HG02763 (cell line): ENCODE measurements around the gene CTDNEP1.

Experiments
- ATAC-seq: cut with Tn5 transposase; IDR thresholded peaks from one replicate; pipeline ENCODE4 v1.9.1; 2021; ENCODE audit warnings: mild to moderate bottlenecking, moderate library complexity; ENCODE audit not compliant: unreplicated experiment

CTDNEP1 gene

DNA sequence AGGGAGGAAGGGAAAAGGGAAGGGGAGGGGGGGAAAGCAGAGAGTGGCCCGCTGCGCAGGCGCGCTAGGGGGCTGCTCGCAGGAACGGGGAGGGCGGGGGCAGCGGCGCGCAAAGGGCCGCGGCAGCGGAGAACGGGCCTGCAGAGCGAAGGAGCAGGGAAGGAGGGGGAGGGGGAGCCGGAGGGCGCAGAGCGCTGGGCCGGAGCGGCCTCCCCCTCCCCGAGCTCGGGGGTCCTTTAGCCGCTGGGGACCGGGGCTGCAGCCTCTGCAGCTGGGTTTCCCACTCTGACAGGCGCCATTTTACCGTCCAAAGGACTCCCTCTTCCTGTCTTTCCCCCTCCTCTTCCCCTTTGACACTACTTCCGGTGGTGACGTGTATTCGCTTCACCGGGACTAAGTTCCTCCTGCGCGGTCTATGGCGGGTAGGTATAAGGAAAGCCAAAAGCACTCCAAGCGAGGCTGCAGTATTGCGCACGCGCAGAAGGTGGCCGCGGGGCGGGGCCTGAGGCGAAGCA, at the start of gene CTDNEP1:
Gene CTDNEP1 (minus strand): TSS at position 74 of the 515 bp plus-strand sequence. CDS start 438 bp downstream, outside the sequence.
- peak; percentile 79 for ATAC-seq

DNA sequence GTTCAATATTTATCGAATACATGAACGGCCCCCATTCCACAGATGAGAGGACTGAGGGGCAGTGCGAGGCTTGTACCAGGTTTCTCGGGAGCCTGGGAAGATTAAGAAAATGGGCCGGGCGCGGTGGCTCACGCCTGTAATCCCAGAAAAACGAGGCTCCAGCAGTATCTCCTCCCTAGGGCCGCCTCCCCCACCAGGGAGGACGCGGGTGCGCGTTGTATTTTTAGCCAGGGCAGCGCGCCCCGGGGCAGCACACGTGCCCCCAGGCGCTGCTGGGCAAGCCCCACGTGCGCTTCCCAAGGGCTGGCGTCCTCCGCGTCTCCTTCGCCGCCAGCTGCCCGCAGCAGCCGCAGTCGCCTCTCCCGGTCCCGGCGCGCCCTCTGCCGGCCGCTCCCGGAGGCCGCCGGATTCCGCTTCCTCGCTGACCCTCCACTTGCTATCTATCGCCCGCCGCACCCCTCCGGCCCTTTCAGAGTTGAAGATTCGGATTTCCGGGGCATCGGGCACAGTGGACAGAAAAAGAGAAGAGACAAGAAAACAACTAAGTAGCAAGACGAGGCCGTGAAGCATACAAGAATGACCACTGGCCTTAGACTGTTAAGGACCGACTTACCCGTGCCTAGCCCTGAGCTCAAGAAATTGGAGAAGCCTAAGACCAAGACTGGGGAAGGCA, 44.8 kb upstream of the CTDNEP1 start:
- no peak for ATAC-seq

DNA sequence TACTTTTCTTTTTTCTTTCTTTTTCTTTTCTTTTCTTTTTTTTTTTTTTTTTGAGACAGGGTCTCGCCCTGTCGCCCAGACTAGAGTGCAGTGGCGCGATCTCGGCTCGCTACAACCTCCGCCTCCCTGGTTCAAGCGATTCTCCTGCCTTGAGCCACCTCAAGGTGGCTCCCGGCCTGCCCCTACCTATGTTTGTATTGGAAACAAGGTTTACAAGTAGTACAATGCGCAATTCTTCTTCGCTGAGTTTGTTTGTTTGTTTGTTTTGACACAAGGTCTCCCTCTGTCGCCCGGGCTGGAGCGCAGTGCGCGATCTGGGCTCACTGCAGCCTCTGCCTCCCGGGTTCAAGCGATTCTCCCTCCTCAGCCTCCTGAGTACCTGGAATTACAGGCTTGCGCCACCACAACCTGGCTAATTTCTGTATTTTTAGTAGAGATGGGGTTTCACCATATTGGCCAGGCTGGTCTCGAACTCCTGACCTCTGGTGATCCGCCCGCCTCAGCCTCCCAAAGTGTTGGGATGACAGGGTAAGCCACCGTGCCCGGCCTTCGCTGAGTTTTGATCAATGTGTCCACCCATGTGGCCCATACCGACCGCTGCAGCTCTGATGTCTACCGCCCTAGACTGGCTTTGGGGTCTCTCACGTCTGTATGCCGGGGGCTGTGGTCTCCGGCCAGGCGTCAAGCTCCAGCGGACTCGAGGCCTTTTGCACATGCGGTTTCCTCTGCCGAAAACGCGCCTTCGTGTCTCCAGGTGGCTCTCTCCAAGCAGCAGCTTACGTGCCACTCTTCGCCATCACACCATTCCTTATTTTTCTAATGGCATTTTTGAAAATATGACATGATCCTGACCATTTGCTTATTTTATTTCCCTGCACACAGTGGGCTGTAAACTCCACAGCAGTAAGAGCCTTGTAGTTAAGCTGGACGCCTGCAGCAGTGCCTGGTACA, 44.0 kb upstream of the CTDNEP1 start:
- ATAC-seq: no peak

DNA sequence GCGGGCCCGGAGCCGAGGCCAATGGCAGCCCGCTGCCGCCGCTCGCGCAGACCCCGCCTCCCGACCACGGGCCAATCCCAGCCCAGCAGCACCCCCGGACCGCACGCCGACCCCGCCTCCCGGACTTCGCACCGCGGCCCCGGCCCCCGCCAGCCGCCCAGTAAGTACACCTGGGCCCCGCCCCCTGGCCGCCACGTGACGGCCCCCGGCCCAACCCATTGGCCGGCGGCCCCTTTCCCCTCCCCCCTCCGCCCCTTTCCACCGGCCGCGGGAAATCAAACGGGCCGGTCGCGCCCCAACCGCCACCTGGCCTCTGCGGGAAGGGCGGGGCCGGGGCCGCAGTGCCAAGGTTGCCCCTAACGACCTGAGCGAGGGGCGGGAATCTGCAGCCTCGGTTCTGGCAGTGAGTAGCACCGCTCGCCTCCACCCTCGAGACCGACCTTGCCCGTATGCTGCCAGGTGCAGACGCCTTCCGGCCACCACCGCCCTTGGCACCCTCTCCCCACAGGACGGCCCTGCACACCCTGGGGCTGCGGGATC, 43.1 kb upstream of the CTDNEP1 start, which contains the start of gene YBX2:
Gene YBX2 (minus strand): TSS at position 26 of the 540 bp plus-strand sequence. CDS start 139 bp downstream, outside the sequence.
- ATAC-seq: peak; percentile 49

DNA sequence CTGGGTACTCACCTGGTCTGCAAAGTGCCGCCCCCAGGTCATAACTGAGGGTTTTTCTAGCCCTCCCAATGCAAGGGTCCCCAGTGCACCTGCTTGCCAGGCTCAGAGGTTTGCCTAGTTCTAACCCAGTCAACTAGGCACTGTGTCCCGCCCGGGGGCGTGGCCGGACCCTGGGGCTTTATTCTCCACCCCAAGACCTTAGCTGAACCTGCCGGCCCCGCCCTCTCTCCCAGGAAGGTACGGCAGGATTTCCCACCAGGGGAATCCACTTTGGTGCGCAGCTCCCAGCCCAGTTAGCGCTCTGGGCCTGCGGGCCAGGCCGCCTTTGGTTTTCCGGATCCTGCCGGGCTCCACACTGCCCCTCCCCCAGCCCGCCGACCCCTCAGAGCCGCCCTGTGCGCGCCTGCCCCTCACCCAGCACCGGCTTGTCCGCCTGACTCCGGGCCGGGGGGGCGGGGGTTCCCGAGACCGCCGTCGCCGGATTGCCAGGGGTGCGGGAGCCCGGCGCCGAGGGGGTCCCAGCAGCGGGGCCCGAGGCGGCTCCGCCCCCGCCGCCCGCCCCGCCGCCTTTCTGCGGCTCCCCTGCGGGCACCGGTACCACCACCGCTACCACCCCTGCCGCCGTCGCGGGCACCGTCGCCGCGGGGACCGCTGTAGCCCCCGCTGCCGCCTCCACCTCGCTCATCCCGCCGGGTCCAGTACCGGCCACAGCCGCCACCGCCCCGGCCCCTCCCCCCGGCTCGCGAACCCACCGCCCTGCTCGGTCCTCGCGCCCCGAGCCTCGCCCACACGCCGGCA, 42.5 kb upstream of the CTDNEP1 start:
- no peak for ATAC-seq

DNA sequence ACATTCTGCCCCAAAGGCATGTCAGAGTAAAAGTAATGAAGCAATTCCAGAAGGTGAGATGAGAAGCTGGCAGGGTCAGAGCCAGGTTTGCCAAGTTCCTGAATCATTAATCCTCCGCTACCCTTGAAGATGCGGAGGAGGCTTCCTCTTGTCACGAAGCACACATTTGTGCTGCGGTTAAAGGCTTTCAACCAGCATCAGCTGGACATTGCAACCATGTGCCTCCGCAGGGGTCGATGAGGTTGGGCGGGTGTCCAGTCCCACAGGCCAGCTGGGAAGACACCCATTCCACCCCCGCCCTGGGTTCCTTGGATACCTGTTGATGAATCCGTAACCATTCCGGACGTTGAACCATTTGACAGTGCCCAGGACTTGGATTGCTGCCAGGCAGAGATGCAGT, 41.6 kb upstream of the CTDNEP1 start:
- ATAC-seq: no peak

DNA sequence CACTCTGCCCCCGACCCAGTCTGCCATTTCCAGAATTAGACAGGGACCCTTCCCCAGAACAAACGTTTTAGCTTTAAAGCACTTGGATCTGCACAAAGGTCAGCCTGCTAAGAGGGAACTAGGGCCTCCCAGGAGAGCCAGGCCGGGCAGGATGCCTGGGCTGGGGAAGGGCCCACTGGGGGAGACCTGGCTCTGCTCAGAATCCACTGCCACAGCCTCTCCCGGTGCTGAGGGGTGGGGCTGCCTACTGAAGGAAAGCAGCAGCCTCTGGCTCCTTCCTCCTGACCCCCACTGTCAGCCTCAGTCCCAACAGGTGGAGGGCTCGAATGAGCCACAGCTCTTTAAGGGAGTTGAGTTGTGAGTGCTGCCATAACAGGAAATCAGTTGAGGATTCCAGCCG, 41.2 kb upstream of the CTDNEP1 start:
- no peak for ATAC-seq

DNA sequence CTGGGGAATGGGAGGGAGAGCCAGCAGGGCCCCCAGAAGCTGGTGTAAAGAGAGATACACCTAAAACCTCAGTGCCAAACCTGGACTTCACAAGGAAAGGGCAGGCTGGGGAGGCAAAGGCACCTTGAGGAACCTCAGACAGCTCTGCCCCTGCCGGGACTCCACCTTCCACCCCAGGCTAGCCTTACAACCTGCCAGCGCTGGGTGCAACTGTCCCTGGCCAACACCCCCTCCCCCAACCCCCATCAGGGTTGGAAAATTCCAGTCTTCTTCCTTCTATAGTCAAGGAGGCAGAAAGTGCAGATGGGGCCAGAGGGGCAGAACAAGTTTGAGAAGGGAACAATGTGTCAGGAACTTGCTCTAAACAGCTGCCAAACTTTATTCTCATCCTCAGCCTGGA, 40.7 kb upstream of the CTDNEP1 start:
- no peak for ATAC-seq

DNA sequence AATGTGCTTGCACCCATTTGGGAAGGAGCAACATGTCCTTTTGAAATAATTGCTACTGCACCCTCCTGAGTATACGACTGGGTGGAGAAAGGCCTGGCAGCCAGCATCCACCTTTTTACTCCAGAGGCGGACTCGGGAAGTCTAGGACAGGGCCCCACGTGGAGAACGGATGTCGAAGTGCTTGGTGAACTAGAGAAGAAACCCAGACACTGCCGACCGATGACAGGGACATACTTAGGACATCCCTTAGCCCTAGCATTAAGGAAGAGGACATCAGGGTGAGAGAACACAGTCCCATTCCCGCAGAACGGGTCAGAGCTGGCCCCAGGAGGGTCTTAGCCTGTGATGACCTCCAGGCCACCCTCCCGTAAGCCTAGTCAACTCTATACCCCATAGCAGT, 39.2 kb upstream of the CTDNEP1 start:
- no peak for ATAC-seq

DNA sequence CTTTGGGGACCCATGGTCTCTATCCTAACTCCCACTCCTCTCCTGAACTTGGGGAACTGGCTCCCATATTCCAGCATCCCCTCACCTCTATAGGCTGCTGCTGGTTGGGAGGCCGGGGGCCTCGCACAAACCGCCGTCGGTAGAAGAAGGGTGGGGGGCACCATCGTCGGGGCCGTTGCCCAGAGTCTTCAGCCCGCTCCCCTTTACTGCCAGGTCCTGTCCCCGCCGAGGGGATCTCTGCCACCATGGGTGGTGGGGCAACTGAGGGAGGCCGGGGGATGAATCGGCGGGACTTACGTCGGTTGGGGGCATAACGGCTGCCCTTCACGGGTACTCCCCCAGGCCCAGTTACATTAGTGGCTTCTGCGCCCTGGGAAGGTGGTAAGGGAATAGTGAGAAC, 38.6 kb upstream of the CTDNEP1 start:
- no peak for ATAC-seq

DNA sequence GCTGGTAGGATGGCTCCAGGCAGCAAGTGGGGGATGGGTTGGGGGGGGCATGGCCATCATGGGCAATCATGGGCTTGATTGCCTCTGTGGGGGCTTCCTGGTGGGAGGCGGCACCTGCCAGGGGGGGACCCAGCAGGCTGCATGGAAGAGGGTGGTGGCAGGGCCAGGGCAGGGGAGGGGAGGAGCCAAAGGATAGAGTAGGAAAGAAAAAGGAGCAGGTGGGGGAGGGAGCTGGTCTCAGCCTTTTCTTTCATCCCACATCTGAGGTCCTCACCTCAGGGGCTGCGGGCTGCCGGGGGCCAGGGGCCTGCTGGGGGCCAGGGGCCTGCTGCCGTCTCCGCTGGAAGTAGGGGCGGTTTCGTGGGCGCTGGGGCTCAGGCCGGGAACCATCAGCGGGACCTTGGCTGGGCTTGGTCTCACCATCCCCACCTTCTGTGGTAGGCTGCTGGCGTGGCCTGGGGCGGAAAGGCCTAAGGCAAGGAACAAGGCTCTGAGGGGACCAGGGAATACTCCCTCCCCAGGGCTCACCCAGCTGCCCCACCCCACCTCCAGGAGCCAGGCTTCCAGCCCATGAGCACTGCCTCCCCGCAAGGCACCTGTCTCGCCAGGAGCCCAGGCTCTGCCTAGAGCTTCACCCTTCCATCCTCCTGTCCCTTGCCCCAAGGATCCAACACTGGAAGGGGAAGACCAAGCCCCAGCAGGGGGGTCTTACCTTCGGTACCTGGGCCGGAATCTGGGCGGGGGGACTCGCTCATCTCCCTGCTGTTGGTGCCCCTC, 37.9 kb upstream of the CTDNEP1 start:
- no peak for ATAC-seq

DNA sequence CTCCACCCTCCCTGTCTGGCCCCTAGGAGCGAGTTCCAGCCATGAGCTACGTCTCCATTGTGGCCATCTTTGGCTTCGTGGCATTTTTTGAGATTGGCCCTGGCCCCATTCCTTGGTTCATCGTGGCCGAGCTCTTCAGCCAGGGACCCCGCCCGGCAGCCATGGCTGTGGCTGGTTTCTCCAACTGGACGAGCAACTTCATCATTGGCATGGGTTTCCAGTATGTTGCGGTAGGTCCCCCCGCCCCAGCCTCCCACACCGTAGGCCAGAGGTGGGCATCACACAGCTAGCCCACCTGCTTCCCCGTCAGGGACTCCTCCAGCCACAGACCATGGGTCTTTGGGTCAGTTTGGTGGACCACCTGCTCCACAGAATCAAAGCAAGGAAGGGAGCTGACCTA, 34.1 kb upstream of the CTDNEP1 start:
- ATAC-seq: no peak

DNA sequence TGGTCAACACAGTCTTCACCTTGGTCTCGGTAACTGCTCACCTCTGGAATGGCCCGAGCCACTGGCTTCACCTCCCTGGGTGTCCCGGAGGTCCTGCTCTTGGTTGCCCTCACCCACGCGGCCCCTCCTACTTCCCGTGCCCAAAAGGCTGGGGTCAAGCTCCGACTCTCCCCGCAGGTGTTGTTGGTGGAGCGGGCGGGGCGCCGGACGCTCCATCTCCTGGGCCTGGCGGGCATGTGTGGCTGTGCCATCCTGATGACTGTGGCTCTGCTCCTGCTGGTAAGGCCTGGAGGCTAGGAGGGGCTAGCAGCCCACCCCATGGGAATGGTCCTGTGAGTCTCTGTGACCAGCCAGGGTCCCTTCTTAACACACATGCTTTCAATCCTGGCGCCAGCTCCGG, 33.4 kb upstream of the CTDNEP1 start:
- ATAC-seq: no peak

DNA sequence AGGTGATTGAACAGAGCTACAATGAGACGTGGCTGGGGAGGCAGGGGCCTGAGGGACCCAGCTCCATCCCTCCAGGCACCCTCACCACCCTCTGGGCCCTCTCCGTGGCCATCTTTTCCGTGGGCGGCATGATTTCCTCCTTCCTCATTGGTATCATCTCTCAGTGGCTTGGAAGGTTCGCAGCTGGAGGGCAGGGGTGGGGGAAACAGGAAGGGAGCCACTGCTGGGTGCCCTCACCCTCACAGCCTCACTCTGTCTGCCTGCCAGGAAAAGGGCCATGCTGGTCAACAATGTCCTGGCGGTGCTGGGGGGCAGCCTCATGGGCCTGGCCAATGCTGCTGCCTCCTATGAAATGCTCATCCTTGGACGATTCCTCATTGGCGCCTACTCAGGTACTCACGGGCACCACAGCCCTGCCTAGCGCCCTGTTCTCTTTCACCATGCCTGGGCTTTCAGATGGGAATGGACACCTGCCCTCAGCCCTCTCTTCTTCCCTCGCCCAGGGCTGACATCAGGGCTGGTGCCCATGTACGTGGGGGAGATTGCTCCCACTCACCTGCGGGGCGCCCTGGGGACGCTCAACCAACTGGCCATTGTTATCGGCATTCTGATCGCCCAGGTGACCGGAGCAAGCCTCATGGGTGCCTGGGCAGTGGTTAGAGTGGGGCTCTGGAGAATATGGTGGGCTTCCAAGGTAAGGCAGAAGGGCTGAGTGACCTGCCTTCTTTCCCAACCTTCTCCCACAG, 32.1 kb upstream of the CTDNEP1 start:
- ATAC-seq: no peak

DNA sequence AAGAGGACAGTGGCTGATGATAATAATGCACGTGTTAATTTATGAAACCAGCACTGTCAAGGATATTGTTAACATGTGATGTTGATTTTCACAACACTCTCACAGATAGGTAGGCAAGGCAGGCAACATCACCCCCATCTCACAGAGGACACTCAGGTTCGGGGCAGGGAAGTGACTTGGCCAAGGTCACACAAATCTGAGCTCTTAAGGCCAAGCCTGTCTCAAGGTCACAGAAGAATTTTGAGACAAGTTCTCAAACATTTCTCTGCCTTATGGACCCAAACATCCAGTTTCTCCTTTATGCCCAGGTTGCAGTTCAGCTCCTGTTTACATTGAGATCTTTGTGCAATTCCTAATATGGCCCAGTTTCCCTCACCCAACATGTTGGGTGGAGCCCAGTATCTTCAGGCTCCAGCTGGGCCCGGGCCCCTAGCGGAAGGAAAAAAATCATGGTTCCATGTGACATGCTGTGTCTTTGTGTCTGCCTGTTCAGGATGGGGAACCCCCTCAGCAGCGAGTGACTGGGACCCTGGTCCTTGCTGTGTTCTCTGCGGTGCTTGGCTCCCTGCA, 31.3 kb upstream of the CTDNEP1 start:
- no peak for ATAC-seq

DNA sequence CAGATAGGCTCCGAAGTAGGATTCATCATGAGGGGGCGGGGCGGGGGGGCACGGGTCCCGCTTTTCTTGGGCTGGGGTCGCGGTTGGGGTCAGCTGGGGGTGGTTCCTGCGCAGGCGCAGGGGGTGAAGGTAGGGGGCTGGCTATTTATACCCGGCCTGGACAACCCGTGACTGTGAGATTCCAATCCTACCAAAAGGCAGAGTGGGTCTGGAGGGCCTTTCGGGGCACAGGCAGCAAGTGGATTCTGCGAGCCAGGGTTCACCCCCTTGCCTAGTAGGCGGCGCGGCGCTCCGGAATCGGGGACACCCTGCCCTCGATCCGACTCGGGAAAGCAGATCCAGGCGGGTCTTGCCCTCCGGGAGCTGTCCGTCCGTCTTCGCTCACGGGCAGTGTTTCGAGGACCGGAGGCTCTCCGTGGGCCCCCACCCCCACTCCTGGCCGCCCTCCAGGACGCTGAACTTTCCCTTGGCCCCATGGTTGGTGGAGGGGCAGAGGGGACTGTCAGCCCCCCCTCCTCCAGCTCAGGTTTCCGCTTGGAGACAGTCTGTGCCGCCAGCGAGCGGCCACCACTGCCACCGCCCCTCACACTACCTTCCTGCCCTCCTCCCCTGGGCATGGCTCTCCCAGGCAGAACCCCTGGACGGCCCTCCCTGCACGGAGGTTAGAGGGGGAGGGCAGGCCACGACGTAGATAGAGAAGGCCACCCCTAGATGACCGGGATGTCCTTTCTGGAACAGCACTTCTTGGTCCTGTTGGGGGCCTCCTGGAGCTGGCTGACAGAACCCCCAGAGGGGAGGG, 30.6 kb upstream of the CTDNEP1 start:
- no peak for ATAC-seq

DNA sequence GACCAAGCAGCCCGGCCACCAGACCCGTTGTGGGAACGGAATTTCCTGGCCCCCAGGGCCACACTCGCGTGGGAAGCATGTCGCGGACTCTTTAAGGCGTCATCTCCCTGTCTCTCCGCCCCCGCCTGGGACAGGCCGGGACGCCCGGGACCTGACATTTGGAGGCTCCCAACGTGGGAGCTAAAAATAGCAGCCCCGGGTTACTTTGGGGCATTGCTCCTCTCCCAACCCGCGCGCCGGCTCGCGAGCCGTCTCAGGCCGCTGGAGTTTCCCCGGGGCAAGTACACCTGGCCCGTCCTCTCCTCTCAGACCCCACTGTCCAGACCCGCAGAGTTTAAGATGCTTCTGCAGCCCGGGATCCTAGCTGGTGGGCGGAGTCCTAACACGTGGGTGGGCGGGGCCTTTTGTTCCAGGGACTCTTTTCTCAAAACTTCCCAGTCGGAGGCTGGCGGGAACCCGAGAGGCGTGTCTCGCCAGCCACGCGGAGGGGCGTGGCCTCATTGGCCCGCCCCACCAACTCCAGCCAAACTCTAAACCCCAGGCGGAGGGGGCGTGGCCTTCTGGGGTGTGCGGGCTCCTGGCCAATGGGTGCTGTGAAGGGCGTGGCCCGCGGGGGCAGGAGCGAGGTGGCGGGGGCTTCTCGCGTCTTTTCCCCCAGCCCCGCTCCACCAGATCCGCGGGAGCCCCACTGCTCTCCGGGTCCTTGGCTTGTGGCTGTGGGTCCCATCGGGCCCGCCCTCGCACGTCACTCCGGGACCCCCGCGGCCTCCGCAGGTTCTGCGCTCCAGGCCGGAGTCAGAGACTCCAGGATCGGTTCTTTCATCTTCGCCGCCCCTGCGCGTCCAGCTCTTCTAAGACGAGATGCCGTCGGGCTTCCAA, 29.8 kb upstream of the CTDNEP1 start, which contains the start of gene SLC2A4:
Gene SLC2A4 (plus strand): TSS at position 645 of the 879 bp plus-strand sequence. CDS start 217 bp downstream, at position 862.
- peak; percentile 65 for ATAC-seq
